ENCODE data around the gene LCE1E.

DNA sequence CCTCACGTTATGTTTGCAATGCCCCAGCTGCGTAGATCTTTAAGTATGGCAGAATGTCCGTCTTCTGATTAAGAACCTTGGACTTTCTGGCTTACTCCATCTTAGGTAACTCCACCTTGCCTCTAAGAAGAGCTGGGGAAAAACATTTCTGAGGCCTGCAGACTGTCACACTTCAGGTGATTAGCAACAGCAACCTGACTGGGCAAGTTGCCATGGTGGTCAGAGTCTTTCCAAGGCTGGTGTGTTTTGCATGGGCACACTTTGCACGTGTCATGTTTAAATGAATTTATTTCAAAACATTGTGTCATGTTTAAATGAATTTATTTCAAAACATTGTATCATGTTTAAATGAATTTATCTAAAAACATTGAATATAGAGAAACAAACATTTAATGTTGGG, 27.4 kb upstream of the LCE1E start:
- TF ChIP-seq CTCF (IDR thresholded peaks at IDR 0.05 in 4 of 5, conservative IDR thresholded peaks at IDR 0.05 in 1 of 5) (no peak), POLR2A (IDR thresholded peaks at IDR 0.05) (no peak)

Data from gastrocnemius medialis (tissue), 4 donors.